ENCODE measurements around the gene IFNAR1.

DNA sequence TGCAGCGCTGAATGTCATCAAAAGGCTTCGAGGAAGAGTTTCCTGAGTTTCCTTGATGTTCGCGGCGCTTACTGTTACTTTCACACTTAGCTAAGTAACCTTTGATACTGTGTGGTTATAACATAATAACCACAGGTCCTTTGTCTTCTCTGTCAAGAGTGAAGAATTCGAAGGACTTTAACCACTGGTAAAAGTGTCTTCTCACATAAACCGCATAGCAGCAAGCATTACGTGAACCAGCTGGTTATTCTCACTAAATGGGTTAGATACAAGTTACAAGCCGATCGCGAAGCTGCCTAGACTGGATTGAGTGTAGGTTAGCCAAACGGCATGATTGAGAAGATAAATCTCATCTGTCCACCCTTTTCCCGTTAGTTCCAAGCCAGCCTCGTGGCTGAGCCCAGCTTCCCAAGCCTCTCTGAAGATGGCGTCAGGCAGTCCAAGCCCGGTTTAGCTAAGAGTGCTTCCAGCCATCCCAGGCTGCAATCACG, 60.1 kb downstream of the IFNAR1 start:
- TF ChIP-seq CTCF (IDR thresholded peaks at IDR 0.05; ENCODE audit: low read length) (no peak), EZH2phosphoT487 (IDR thresholded peaks at IDR 0.05; ENCODE audit: low read length) (no peak)
